PC-3 (cell line): ENCODE results near the gene TMED4. TPM values are rescaled to one million over a fixed set of nuclear protein-coding genes. Genes with fewer than 3 reads are reported as not detected.

ENCODE experiments used
- total RNA-seq: library from RNA; depleted of rRNA; stranded (reverse); fragments of >200 nt; gene quantifications from 2 replicates; pipeline ENCODE4 v1.2.3, GENCODE V29; 2014; rRNA removed

Gene TMED4
- total RNA-seq, 1 experiment from 2014 or later = 80.0 TPM

Other genes starting within 250 kb of the TMED4 start
- 82.3 and 93.6 TPM in 2 replicates for gene NUDCD3, start 91.6 kb downstream of the TMED4 start, total RNA-seq
- gene NPC1L1, start 40.9 kb downstream of the TMED4 start, total RNA-seq = 0.04 TPM in 1 of 2 replicates, not detected in the other
- 93.8 and 119 TPM in 2 replicates for gene DDX56, start 8.3 kb downstream of the TMED4 start, total RNA-seq
- 66.2 and 67.2 TPM in 2 replicates for gene OGDH, start 24.4 kb upstream of the TMED4 start, total RNA-seq
- 18.3 and 26.6 TPM in 2 replicates for gene ZMIZ2, start 166.6 kb upstream of the TMED4 start, total RNA-seq
- gene PPIA, start 214.4 kb upstream of the TMED4 start, total RNA-seq = 3,201 and 4,136 TPM in 2 replicates